IMR-90 (cell line): ENCODE measurements around the gene RER1. TPM values are rescaled to one million over a fixed set of nuclear protein-coding genes. Genes with fewer than 3 reads are reported as not detected.
A peak's percentile ranks its signal among the peaks of the same experiment; 100 is the strongest.

ENCODE experiments used
- ATAC-seq: fragments of 200-7000 bp; cut with Tn5 transposase; 2 replicates; pipeline ENCODE4 v1.9.1; 2020; ENCODE audit warnings: low read depth, mild to moderate bottlenecking, moderate library complexity
- BruUV-seq: library from RNA; stranded (reverse); fragments of 400-500 nt; replicated peaks from 2 replicates; lab custom pipeline; 2021; lab: Mats Ljungman, UMichigan
- CTCF ChIA-PET: fragments of 300-600 bp; formaldehyde crosslinking; extraction: SDS; loops from one replicate; lab custom pipeline; 2021; ENCODE audit warnings: antibody characterized with exemption; lab: Yijun Ruan, JAX
- POLR2A ChIA-PET: fragments of 300-600 bp; sonication (Branson Sonifier 250); formaldehyde crosslinking; loops from one replicate; lab custom pipeline; 2022; ENCODE audit warnings: antibody characterized with exemption; ENCODE audit not compliant: unreplicated experiment; lab: Charles Lee
- DNase-seq: peaks from one replicate; pipeline ENCODE4 v3.0.0; 2013
- H2AFZ ChIP-seq: replicated peaks from 2 replicates; pipeline ENCODE3; 2013; ENCODE audit warnings: low read length, mild to moderate bottlenecking; ENCODE audit not compliant: poor library complexity
- H2AK5ac ChIP-seq: 2 replicates; pipeline ENCODE4 v1.6.1; 2013; ENCODE audit warnings: low read depth, low read length, inconsistent platforms
- H2AK9ac ChIP-seq: replicated peaks from 2 replicates; pipeline ENCODE3; 2013; ENCODE audit warnings: mild to moderate bottlenecking, low read depth, low read length, moderate library complexity; ENCODE audit not compliant: poor library complexity
- H2BK120ac ChIP-seq: 2 replicates; pipeline ENCODE4 v1.6.1; 2013; ENCODE audit warnings: low read depth, low read length, inconsistent platforms
- H2BK15ac ChIP-seq: 3 replicates; pipeline ENCODE4 v1.6.1; 2013; ENCODE audit warnings: low read depth, low read length, inconsistent platforms
- H2BK20ac ChIP-seq: 2 replicates; pipeline ENCODE4 v1.6.1; 2013; ENCODE audit warnings: low read depth, mild to moderate bottlenecking, inconsistent platforms, low read length, moderate library complexity
- H2BK5ac ChIP-seq: 2 replicates; pipeline ENCODE4 v1.6.1; 2013; ENCODE audit warnings: mild to moderate bottlenecking, low read depth, low read length, inconsistent platforms; ENCODE audit not compliant: poor library complexity, severe bottlenecking
- H3K14ac ChIP-seq: replicated peaks from 2 replicates; pipeline ENCODE4 v1.6.1; 2013; ENCODE audit warnings: low read depth, low read length, inconsistent platforms
- H3K18ac ChIP-seq: 2 replicates; pipeline ENCODE4 v1.6.1; 2013; ENCODE audit warnings: low read depth, low read length, control low read depth
- H3K23ac ChIP-seq: 2 replicates; pipeline ENCODE4 v1.6.1; 2013; ENCODE audit warnings: low read depth, low read length, inconsistent platforms
- H3K27ac ChIP-seq: 2 replicates; pipeline ENCODE4 v1.5.1; 2013; ENCODE audit warnings: mild to moderate bottlenecking, control low read depth, low read length; ENCODE audit not compliant: insufficient read depth
- H3K27me3 ChIP-seq: 2 replicates; pipeline ENCODE4 v1.6.1; 2013; ENCODE audit warnings: low read length; ENCODE audit not compliant: control insufficient read depth, insufficient read depth
- H3K36me3 ChIP-seq: 2 replicates; pipeline ENCODE4 v1.6.1; 2013; ENCODE audit warnings: low read length, mixed read lengths; ENCODE audit not compliant: control insufficient read depth, insufficient read depth
- H3K4ac ChIP-seq: 2 replicates; pipeline ENCODE4 v1.6.1; 2013; ENCODE audit warnings: low read depth, low read length, inconsistent platforms
- H3K4me1 ChIP-seq: 2 replicates; pipeline ENCODE4 v1.6.1; 2013; ENCODE audit warnings: low read length, mixed read lengths; ENCODE audit not compliant: control insufficient read depth, insufficient read depth
- H3K4me2 ChIP-seq: 2 replicates; pipeline ENCODE4 v1.6.1; 2013; ENCODE audit warnings: low read depth, mild to moderate bottlenecking, control low read depth, low read length, moderate library complexity
- H3K4me3 ChIP-seq: 2 replicates; pipeline ENCODE4 v1.5.1; 2013; ENCODE audit warnings: low read depth, mild to moderate bottlenecking, control low read depth, low read length, moderate library complexity; ENCODE audit not compliant: insufficient read depth
- H3K56ac ChIP-seq: 2 replicates; pipeline ENCODE4 v1.6.1; 2013; ENCODE audit warnings: low read length, inconsistent platforms; ENCODE audit not compliant: insufficient read depth; ENCODE audit errors: extremely low read depth
- H3K79me1 ChIP-seq, 2 experiments: 2 replicates each; pipeline ENCODE4 v1.6.1; 2013; ENCODE audit warnings: low read length in 2 of 2, inconsistent platforms in 1 of 2, low read depth in 1 of 2
- H3K9ac ChIP-seq: 2 replicates; pipeline ENCODE4 v1.6.1; 2013; ENCODE audit warnings: low read depth, low read length, control low read depth
- H3K9me1 ChIP-seq: 2 replicates; pipeline ENCODE4 v1.6.1; 2013; ENCODE audit warnings: low read length, inconsistent platforms; ENCODE audit not compliant: insufficient read depth
- H3K9me3 ChIP-seq: 2 replicates; pipeline ENCODE4 v1.6.1; 2013; ENCODE audit warnings: low read length; ENCODE audit not compliant: control insufficient read depth, insufficient read depth
- H4K20me1 ChIP-seq: 2 replicates; pipeline ENCODE4 v1.6.1; 2013; ENCODE audit warnings: low read length, inconsistent platforms; ENCODE audit not compliant: insufficient read depth
- H4K5ac ChIP-seq: 2 replicates; pipeline ENCODE4 v1.6.1; 2013; ENCODE audit warnings: mild to moderate bottlenecking, low read depth, low read length, control low read depth
- H4K8ac ChIP-seq, 2 experiments: 2 replicates each; pipeline ENCODE4 v1.6.1; 2013; ENCODE audit warnings: low read depth in 2 of 2, low read length in 2 of 2, control low read depth in 1 of 2, inconsistent platforms in 1 of 2
- H4K91ac ChIP-seq: 2 replicates; pipeline ENCODE4 v1.6.1; 2013; ENCODE audit warnings: low read depth, low read length, inconsistent platforms; ENCODE audit not compliant: insufficient read depth
- CEBPB ChIP-seq: IDR thresholded peaks from 2 replicates; pipeline ENCODE4 v1.6.1; 2012; ENCODE audit warnings: low read depth, low read length, improper control_type of control experiment
- CTCF ChIP-seq: conservative IDR thresholded peaks from 2 replicates; pipeline ENCODE4 v1.5.1; 2012; ENCODE audit warnings: mild to moderate bottlenecking, low read depth, low read length, improper control_type of control experiment
- ELK1 ChIP-seq: fragments of 150-350 bp; IDR thresholded peaks from 2 replicates; pipeline ENCODE4 v1.6.1; 2016; ENCODE audit warnings: low read depth, mild to moderate bottlenecking, low read length, moderate library complexity, borderline replicate concordance
- FOS ChIP-seq: fragments of 150-350 bp; IDR thresholded peaks from 2 replicates; pipeline ENCODE4 v1.6.1; 2016; ENCODE audit warnings: low read depth, low read length
- MAZ ChIP-seq: IDR thresholded peaks from 2 replicates; pipeline ENCODE4 v1.6.1; 2012; ENCODE audit warnings: low read depth, mild to moderate bottlenecking, low read length, improper control_type of control experiment, moderate library complexity, borderline replicate concordance
- POLR2A ChIP-seq: IDR thresholded peaks from 2 replicates; pipeline ENCODE4 v1.6.1; 2012; ENCODE audit warnings: mild to moderate bottlenecking, low read depth, low read length
- RAD21 ChIP-seq: IDR thresholded peaks from 2 replicates; pipeline ENCODE4 v1.6.1; 2012; ENCODE audit warnings: low read length, improper control_type of control experiment
- RFX5 ChIP-seq: IDR thresholded peaks from 2 replicates; pipeline ENCODE4 v1.8.0; 2012; ENCODE audit warnings: low read depth, mild to moderate bottlenecking, low read length, moderate library complexity
- USF2 ChIP-seq: fragments of 150-350 bp; IDR thresholded peaks from 2 replicates; pipeline ENCODE4 v1.6.1; 2017; ENCODE audit warnings: mild to moderate bottlenecking, antibody characterized with exemption, low read length, low read depth
- WGBS, 2 experiments: methylation state at CpG; one replicate each; pipeline versions ENCODE4 v1.1.5 to v1.1.7; 2013; ENCODE audit warnings: missing lambda C conversion rate in 2 of 2; ENCODE audit not compliant: insufficient read length in 1 of 2; ENCODE audit errors: extremely low coverage in 2 of 2; 5-methylcytosine and 5-hydroxymethylcytosine counted together
- dilution Hi-C: fragments of 300-500 bp; cut with HindIII; formaldehyde crosslinking; loops from one replicate; pipeline ENCODE4 v1.14.3; 2018; ENCODE audit warnings: low sequenced_read_pairs; ENCODE audit not compliant: unreplicated experiment
- in situ Hi-C: fragments of 300-500 bp; cut with MboI; formaldehyde crosslinking; loops from 3 replicates; pipeline ENCODE4 v1.14.3; 2019; ENCODE audit warnings: low sequenced_read_pairs, inconsistent platforms, mixed read lengths
- intact Hi-C: fragments of 100-400 bp; cut with micrococcal nuclease; formaldehyde crosslinking; loops from 2 replicates; pipeline ENCODE4 v1.10.0; 2022
- polyA plus RNA-seq, 3 experiments: library from polyadenylated mRNA; depleted of rRNA; stranded (reverse); fragments of >200 nt; gene quantifications; 2 replicates each; pipeline ENCODE4 v1.2.3, GENCODE V29; 2012; ENCODE audit warnings: low replicate concordance in 1 of 3
- total RNA-seq: library from RNA; depleted of rRNA; stranded (reverse); fragments of >200 nt; gene quantifications from 2 replicates; pipeline ENCODE4 v1.2.3, GENCODE V29; 2012

The RER1 gene
- total and polyA plus RNA-seq, 2 of the 4 experiments (the other 2 are of a cell fraction), result 47.1 to 240 TPM

- no peak for TF ChIP-seq MAZ
- no peak for TF ChIP-seq RAD21
- no peak for TF ChIP-seq RFX5
- no peak for TF ChIP-seq POLR2A
Observed at GRCh38 chr1:2413495-2414296, 22.1 kb downstream of the RER1 start (continued).

- Histone ChIP-seq H4K8ac (peak overlapping the region; percentile 40 to 71; a peak in 2 of 4 replicates), H3K23ac (no peak overlapping the region), H3K9me1 (no peaks in the 10 kb centered on the region), H2BK5ac (no peak overlapping the region), H2BK20ac (no peak overlapping the region), H4K91ac (no peak overlapping the region), H3K4ac (no peak overlapping the region), H3K4me3 (no peak overlapping the region), H2AK5ac (peak overlapping the region; percentile 88), H2BK120ac (no peak overlapping the region), H3K14ac (no peak overlapping the region; the same call in 1 of the 2 replicates), H3K18ac (no peak overlapping the region), H4K5ac (no peak overlapping the region), H3K27me3 (peaks cover 5% of the 10 kb centered on the region; the same call in 1 of the 2 replicates), H4K20me1 (no peaks in the 10 kb centered on the region), H3K36me3 (peaks cover 3% of the 10 kb centered on the region; the same call in 1 of the 2 replicates), H3K4me1 (peaks cover 12% of the 10 kb centered on the region), H3K9ac (no peak overlapping the region), H3K79me1 (peaks cover 11 to 31% of the 10 kb centered on the region in 2 experiments), H3K9me3 (no peaks in the 10 kb centered on the region), H3K4me2 (peak overlapping the region; percentile 48; the same call in 1 of the 2 replicates), H2AK9ac (peak overlapping the region; percentile 87), H3K56ac (no peak overlapping the region), H2BK15ac (no peak overlapping the region), H2AFZ (peak overlapping the region; percentile 91), H3K27ac (no peak overlapping the region)
- POLR2A ChIA-PET, result no interaction called here
- dilution Hi-C loops (no loop called here), in situ Hi-C loops (loop anchor here (5.0 to 25.0 kb wide), 3 partner anchors 128 to 1008 kb away; no protein-coding TSS in a partner anchor), intact Hi-C loops (loop anchor here (1.0 to 10.0 kb wide), 4 partner anchors 113 to 1010 kb away; partner anchors contain the start of gene PANK4)
- CTCF ChIA-PET, result interaction anchor here (1.0 kb wide), 1 partner anchor 9 kb away, joined by 3 read pairs; no protein-coding TSS in a partner anchor
- peak; percentile 34 for DNase-seq
- WGBS, 2 experiments, result 0% methylated on average over 6 of the region's 25 CpGs; no CpG with 5 or more reads in 1 of the 2 experiments
- BruUV-seq, result no TSS peak
- ATAC-seq, result peak; percentile 40
- TF ChIP-seq CEBPB (no peak), RAD21 (peak; percentile 96), MAZ (peak; percentile 30; the same call in 1 of the 2 replicates), ELK1 (no peak), FOS (no peak), CTCF (peak; percentile 92), POLR2A (no peak), USF2 (no peak)
Observed at GRCh38 chr1:2414297-2414958, 22.8 kb downstream of the RER1 start.
